ENCODE data around the gene CHRNA1. TPM values are rescaled to one million over a fixed set of nuclear protein-coding genes. Genes with fewer than 3 reads are reported as not detected.

The CHRNA1 gene
- total RNA-seq, 4 donors from 2014 or later, result not detected

DNA sequence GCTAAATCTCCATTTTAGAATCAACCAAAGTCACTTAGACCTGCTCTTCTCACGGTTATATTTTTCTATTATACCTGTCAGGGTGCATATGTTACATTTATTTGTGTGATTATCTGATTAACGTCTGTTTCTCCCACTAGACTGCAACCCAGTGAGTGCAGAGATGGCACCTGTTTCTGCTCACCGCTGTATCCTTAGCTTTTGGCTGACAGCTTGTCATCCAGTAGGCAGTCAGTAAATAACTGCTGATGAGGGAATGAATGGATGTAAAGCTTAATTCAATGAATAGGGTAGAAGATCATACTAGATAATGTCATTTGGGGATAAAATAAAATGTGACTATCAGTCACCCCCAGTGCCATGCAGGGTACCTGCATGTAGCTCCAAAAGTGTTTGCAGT, 6.9 kb upstream of the CHRNA1 start:
- no peaks in the 10 kb centered on the region for H3K27me3 ChIP-seq
- DNase-seq, result no peak
- no peak overlapping the region for H3K27ac ChIP-seq
- no peaks in the 10 kb centered on the region for H3K9me3 ChIP-seq
- no peaks in the 10 kb centered on the region for H3K36me3 ChIP-seq
- intact Hi-C loops (cut with DNase I), result no loop called here
- H3K4me1 ChIP-seq, result peaks cover 0 to 14% (median 0%) of the 10 kb centered on the region in 3 donors
- 60 to 62% methylated on average over 3 of the region's 3 CpGs for WGBS, 2 donors
- no peak overlapping the region for H3K4me3 ChIP-seq
- TF ChIP-seq POLR2A (IDR thresholded peaks at IDR 0.05), result no peak
- TF ChIP-seq, protein P1, sequence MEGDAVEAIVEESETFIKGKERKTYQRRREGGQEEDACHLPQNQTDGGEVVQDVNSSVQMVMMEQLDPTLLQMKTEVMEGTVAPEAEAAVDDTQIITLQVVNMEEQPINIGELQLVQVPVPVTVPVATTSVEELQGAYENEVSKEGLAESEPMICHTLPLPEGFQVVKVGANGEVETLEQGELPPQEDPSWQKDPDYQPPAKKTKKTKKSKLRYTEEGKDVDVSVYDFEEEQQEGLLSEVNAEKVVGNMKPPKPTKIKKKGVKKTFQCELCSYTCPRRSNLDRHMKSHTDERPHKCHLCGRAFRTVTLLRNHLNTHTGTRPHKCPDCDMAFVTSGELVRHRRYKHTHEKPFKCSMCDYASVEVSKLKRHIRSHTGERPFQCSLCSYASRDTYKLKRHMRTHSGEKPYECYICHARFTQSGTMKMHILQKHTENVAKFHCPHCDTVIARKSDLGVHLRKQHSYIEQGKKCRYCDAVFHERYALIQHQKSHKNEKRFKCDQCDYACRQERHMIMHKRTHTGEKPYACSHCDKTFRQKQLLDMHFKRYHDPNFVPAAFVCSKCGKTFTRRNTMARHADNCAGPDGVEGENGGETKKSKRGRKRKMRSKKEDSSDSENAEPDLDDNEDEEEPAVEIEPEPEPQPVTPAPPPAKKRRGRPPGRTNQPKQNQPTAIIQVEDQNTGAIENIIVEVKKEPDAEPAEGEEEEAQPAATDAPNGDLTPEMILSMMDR (IDR thresholded peaks at IDR 0.05), result no peak

DNA sequence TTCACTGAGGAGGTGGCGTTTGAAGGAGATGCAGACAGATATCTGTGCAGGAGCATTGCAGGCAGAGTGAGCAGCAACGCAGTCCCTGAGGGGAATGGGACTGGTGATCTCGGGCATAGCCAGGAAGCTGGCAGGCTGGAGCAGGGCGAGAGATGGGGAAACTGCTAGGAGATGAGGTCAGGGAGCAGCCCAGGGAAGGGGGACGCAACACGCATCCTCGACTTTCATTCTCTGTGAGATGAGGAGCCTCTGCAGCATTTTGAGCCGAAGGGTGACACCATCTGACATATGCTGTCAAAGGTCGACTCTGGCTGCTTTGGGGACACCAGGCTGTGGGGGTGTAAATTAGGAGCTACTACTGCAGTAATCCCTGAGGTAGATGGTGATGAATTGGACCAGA, 4.3 kb upstream of the CHRNA1 start:
- Histone ChIP-seq H3K4me3 (no peak overlapping the region), H3K27ac (no peak overlapping the region), H3K4me1 (peaks cover 0 to 14% (median 0%) of the 10 kb centered on the region in 3 donors), H3K9me3 (no peaks in the 10 kb centered on the region), H3K36me3 (no peaks in the 10 kb centered on the region), H3K27me3 (peaks cover 0 to 3% (median 0%) of the 10 kb centered on the region in 4 donors)
- 77 to 79% methylated on average over 9 of the region's 9 CpGs for WGBS, 2 donors
- DNase-seq, result no peak
- no peak for TF ChIP-seq POLR2A (IDR thresholded peaks at IDR 0.05)
- TF ChIP-seq, protein P1 (IDR thresholded peaks at IDR 0.05), result no peak
- intact Hi-C loops (cut with DNase I), result loop anchor here (10.0 kb wide), 1 partner anchor 216 kb away; no protein-coding TSS in a partner anchor

DNA sequence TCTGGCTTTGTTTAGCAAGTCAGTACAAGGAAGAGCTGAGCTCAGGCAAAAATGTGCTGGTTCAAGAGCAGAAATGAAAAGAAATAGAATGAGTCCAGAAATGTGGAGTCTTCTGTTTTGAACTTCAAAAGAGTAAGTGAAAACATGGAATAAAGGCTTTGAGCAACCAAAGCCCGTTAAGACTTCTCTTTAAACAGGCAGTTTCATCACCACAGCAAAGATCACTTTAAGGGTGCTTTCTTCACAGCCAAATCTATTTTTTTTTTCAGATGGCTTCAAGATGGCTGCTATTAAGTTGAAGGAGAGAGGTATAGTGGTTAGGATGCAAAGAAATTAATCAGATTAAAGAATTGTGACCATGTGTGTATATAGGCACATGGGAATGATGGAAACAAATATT, 2.0 kb upstream of the CHRNA1 start:
- no peak for TF ChIP-seq POLR2A (IDR thresholded peaks at IDR 0.05)
- TF ChIP-seq, protein P1 (IDR thresholded peaks at IDR 0.05), result no peak
- Histone ChIP-seq H3K36me3 (no peaks in the 10 kb centered on the region), H3K4me3 (no peak overlapping the region), H3K27me3 (peaks cover 0 to 3% (median 0%) of the 10 kb centered on the region in 4 donors), H3K9me3 (no peaks in the 10 kb centered on the region), H3K4me1 (no peaks in the 10 kb centered on the region), H3K27ac (no peak overlapping the region)
- no peak for DNase-seq
- 15 to 17% methylated on average over 1 of the region's 1 CpG for WGBS, 2 donors
- intact Hi-C loops (cut with DNase I), result loop anchor here (10.0 kb wide), 1 partner anchor 219 kb away; no protein-coding TSS in a partner anchor

DNA sequence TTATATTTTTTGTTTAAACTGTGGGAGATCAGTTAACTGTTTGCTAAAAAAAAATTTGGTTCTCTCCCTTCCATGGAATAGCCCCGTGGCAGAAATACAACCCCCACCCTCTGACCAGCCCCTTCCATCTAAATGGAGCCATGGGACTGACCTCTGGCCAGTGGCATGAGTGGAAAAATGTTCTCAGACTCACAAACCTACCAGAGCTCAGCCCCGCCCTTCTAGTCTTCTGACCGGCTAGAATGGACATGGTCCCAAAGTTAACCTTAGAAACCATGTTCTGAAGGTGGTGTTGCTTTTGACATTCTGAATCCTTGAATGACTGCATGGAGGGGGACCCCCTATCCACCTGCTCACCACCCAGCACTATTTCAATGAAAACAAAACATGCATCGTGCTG, 1.3 kb upstream of the CHRNA1 start:
- Histone ChIP-seq H3K36me3 (no peaks in the 10 kb centered on the region), H3K4me1 (no peaks in the 10 kb centered on the region), H3K9me3 (no peaks in the 10 kb centered on the region), H3K4me3 (no peak overlapping the region), H3K27ac (no peak overlapping the region), H3K27me3 (peaks cover 0 to 3% (median 0%) of the 10 kb centered on the region in 4 donors)
- intact Hi-C loops (cut with DNase I), result loop anchor here (10.0 kb wide), 1 partner anchor 219 kb away; no protein-coding TSS in a partner anchor
- no peak for TF ChIP-seq POLR2A (IDR thresholded peaks at IDR 0.05)
- TF ChIP-seq, protein P1 (IDR thresholded peaks at IDR 0.05), result no peak
- DNase-seq, result no peak
- 59 to 75% methylated on average over 4 of the region's 4 CpGs for WGBS, 2 donors

DNA sequence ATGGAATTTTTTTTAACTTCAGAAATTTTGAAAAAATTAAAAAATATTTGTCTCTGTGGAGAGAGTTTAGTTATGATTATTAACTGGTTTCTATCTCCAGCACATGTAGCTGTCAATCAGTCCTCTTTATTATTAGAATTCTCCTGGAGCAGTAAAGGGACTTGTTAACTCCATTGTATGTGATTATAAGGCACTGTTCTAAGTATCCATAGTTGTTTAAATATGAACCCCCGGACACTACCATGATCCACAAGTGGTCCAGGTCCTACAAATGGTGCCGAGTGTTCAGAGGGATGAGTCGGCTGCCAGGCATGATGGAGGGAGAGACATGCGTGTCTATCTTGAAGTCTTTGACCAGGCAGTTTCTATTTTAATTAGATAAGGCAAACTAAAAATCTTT, 492 bp downstream of the CHRNA1 start:
- H3K4me1 ChIP-seq, result no peaks in the 10 kb centered on the region
- no peak overlapping the region for H3K27ac ChIP-seq
- no peak overlapping the region for H3K4me3 ChIP-seq
- H3K27me3 ChIP-seq, result peaks cover 0 to 3% (median 0%) of the 10 kb centered on the region in 4 donors
- intact Hi-C loops (cut with DNase I), result loop anchor here (10.0 kb wide), 1 partner anchor 221 kb away; no protein-coding TSS in a partner anchor
- H3K36me3 ChIP-seq, result no peaks in the 10 kb centered on the region
- WGBS, 2 donors, result 89 to 93% methylated on average over 4 of the region's 4 CpGs
- DNase-seq, result no peak
- no peak for TF ChIP-seq POLR2A (IDR thresholded peaks at IDR 0.05)
- TF ChIP-seq, protein P1 (IDR thresholded peaks at IDR 0.05), result no peak
- H3K9me3 ChIP-seq, result no peaks in the 10 kb centered on the region

All from esophagus squamous epithelium (tissue), 5 donors.